AG04450 (cell line): Measurements from ENCODE around the gene FOXP2. TPM values are rescaled to one million over a fixed set of nuclear protein-coding genes. Genes with fewer than 3 reads are reported as not detected.

Experiments used
- CTCF ChIA-PET: fragments of 300-600, 350-600 bp; formaldehyde crosslinking; extraction: SDS; loops from one replicate; lab custom pipeline; 2022; ENCODE audit warnings: antibody characterized with exemption, inconsistent platforms; lab: Charles Lee
- POLR2A ChIA-PET: fragments of 350-600 bp; formaldehyde crosslinking; extraction: SDS; loops from one replicate; lab custom pipeline; 2021; ENCODE audit warnings: antibody characterized with exemption, inconsistent platforms; lab: Yijun Ruan, JAX
- DNase-seq: peaks from one replicate; pipeline ENCODE4 v3.0.0-alpha.2; 2011; ENCODE audit warnings: low read depth, low spot score
- H3K27ac ChIP-seq: one replicate; pipeline ENCODE4 v1.5.1; 2012; ENCODE audit warnings: low read depth, low read length, control low read depth
- H3K27me3 ChIP-seq: one replicate; pipeline ENCODE4 v1.6.0; 2012; ENCODE audit warnings: low read length; ENCODE audit not compliant: control insufficient read depth, insufficient read depth
- H3K4me3 ChIP-seq: 2 replicates; pipeline ENCODE4 v1.5.1; 2011; ENCODE audit warnings: mild to moderate bottlenecking, low read depth, low read length, control low read depth
- H3K9me3 ChIP-seq: 2 replicates; pipeline ENCODE4 v1.5.1; 2012; ENCODE audit warnings: low read length; ENCODE audit not compliant: control insufficient read depth, insufficient read depth
- polyA plus RNA-seq: library from polyadenylated mRNA; depleted of rRNA; stranded (reverse); fragments of >200 nt; gene quantifications from 2 replicates; pipeline ENCODE4 v1.2.3, GENCODE V29; 2011
- TF ChIP-seq, protein P1 (sequence below): IDR thresholded peaks from 2 replicates; pipeline ENCODE4 v1.5.1; 2011; ENCODE audit warnings: low read depth, low read length, control low read depth, inconsistent platforms

Gene FOXP2
- polyA plus RNA-seq, 1 experiment = 2.8 TPM

DNA sequence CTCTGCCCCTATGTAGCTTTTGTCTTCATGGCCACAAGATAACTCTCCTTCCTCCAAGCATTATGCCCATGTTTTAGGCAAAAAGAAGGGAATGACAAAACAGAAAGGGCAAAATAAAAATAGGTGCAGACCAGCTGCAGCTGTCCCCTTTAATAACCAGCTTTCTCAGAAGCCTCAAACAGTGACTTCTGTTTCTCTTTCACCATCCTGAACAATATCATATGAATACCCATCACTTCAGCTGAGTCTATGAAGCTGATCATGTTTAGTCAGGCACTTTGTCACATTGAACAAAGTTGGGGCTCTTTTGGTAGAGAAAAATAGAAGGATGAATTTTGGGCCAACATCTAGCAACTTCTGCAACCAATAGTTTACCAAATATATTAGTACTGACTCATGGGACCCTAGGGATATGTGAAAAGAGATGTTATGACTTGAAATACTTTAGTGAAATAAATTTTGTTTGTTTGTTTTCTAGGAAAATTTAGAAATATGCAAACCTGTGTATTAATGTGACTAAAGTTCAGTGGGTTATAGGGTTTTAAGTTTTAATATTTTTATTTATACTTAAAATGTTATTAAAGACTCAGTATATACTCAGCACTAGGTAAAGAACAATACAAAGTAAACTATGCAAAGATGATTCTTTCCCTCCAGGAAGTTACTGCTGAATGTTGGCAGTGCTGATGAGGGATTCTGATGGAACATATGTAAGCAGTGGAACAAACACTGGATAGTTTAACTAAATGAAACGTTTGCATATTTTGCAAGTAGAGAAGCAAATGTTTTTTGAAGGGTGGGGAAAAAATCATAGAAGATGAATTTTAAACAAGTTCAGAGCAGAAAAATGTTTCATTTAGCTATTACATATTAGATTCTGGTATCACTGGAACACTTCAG, 133.7 kb downstream of the FOXP2 start:
- POLR2A ChIA-PET = interaction anchor here (0.6 kb wide), 1 partner anchor 462 kb away, joined by 4 read pairs; no protein-coding TSS in a partner anchor

DNA sequence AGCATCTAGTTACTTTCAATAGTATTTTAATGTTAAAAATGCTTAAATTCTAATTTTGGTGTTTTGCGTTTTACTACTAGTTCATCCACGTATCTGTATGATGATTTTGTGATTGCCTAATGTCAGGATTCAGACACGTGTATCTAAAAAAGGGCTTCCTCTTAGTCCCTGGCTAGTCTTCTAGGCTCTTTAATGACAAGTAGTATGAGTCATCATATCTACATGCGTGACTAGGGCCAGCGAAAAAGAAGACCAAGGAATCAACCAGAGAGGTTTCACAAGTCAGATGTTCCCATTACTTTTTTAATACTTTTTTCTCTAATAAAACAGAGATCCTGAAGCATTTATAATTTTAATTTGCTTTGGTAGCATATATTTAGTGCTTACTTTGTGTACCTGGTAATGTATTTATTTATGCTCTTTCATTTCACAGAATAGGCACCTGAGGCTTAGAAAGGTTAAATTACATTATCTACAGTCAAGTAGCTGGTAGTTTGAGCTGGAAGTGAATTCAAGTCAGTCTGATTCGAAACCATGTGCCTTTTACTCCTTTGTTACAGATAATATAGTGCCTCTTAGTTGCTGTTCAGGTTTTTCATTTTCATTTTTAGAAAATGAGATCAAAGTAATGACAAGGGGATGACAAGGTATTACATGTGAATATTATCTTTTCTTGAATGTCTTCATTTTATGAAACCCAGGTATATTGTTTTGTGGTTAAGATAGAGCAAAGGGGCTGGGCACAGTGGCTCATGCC, 140.3 kb downstream of the FOXP2 start:
- H3K27ac ChIP-seq = no peak overlapping the region
- ChIA-PET POLR2A (no interaction called here), CTCF (no interaction called here)
- TF ChIP-seq, protein P1, sequence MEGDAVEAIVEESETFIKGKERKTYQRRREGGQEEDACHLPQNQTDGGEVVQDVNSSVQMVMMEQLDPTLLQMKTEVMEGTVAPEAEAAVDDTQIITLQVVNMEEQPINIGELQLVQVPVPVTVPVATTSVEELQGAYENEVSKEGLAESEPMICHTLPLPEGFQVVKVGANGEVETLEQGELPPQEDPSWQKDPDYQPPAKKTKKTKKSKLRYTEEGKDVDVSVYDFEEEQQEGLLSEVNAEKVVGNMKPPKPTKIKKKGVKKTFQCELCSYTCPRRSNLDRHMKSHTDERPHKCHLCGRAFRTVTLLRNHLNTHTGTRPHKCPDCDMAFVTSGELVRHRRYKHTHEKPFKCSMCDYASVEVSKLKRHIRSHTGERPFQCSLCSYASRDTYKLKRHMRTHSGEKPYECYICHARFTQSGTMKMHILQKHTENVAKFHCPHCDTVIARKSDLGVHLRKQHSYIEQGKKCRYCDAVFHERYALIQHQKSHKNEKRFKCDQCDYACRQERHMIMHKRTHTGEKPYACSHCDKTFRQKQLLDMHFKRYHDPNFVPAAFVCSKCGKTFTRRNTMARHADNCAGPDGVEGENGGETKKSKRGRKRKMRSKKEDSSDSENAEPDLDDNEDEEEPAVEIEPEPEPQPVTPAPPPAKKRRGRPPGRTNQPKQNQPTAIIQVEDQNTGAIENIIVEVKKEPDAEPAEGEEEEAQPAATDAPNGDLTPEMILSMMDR = no peak
- no peak overlapping the region for H3K4me3 ChIP-seq
- no peaks in the 10 kb centered on the region for H3K9me3 ChIP-seq
- no peak for DNase-seq
- no peaks in the 10 kb centered on the region for H3K27me3 ChIP-seq

More for the DNA sequence above, 133.7 kb downstream of the FOXP2 start:
- H3K27ac ChIP-seq = no peak overlapping the region
- no peaks in the 10 kb centered on the region for H3K9me3 ChIP-seq
- CTCF ChIA-PET = no interaction called here
- H3K27me3 ChIP-seq = no peaks in the 10 kb centered on the region
- H3K4me3 ChIP-seq = no peak overlapping the region
- no peak for DNase-seq
- TF ChIP-seq, protein P1 = no peak

DNA sequence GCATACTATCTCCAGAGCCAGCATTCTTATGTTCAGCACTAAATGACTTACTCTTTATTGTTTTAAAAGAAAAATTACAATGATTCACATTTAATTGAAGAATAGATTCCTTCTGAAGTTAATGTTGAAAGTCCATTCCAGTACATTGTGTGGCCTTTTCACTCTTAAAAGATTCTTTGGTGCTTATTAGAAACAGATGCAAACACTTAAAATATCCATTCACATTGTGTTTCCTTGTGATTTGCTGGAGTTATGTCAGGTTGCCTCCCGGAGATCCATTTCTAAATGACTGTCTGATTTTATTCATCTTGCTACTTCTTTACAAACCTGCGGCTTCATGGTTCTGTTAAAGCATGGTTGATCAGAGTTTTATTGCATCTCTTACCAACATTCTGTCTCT, 152.8 kb downstream of the FOXP2 start:
- Histone ChIP-seq H3K4me3 (no peak overlapping the region), H3K27ac (no peak overlapping the region), H3K27me3 (no peaks in the 10 kb centered on the region), H3K9me3 (no peaks in the 10 kb centered on the region)
- DNase-seq = no peak
- ChIA-PET POLR2A (no interaction called here), CTCF (no interaction called here)
- TF ChIP-seq, protein P1 = no peak

DNA sequence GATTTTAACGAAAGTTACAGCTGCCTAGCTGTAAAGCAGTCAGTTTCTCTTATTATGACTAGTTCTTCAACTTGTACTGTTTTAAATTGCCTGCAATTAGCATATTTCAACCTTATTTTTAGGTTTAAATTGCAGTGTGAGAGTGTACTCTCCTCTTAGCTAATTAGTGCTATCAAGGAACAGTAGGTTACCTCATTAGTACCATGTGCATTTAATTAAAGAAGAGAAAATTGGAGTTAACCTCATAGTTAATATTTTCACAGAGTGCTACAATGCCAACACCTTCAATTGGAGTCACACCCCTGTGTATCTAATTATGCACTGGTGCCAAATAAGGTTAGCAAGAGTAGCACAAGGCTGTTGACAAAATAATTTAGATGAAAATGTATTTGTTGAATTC, 154.6 kb downstream of the FOXP2 start:
- POLR2A ChIA-PET = no interaction called here
- CTCF ChIA-PET = no interaction called here
- H3K9me3 ChIP-seq = no peaks in the 10 kb centered on the region
- H3K27me3 ChIP-seq = no peaks in the 10 kb centered on the region
- H3K4me3 ChIP-seq = no peak overlapping the region
- TF ChIP-seq, protein P1 = no peak
- no peak overlapping the region for H3K27ac ChIP-seq
- DNase-seq = no peak

DNA sequence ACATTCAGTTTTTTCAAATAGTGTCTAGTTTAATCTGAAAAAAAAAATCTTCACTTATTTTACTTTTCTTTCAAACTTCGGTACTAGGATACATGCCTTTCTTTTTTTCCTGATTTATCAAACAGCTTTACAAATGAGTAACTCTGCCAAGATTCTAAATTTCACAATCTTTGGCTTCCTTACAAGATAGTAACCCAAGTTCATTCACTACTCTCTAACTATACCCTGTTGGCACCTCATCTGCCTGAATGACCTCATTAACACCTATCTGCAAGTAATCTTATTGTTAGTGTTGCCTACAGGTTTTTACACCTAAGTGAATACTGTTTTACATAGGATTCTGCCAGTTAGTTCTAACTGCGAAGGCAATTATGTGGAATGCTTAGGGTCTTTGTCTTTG, 159.8 kb downstream of the FOXP2 start:
- Histone ChIP-seq H3K27ac (no peak overlapping the region), H3K27me3 (no peaks in the 10 kb centered on the region), H3K4me3 (no peak overlapping the region), H3K9me3 (no peaks in the 10 kb centered on the region)
- CTCF ChIA-PET = no interaction called here
- POLR2A ChIA-PET = no interaction called here
- TF ChIP-seq, protein P1 = no peak
- DNase-seq = no peak
